H1 (cell line): Measurements from ENCODE around the gene CPNE4. TPM values are rescaled to one million over a fixed set of nuclear protein-coding genes. Genes with fewer than 3 reads are reported as not detected.

Experiments
- ATF2 ChIP-seq: IDR thresholded peaks from 2 replicates; pipeline ENCODE4 v1.6.1; 2012; ENCODE audit warnings: low read length, inconsistent platforms
- CBX5 ChIP-seq: fragments of 300-800, 300-1000 bp; sonication (generic); IDR thresholded peaks from 2 replicates; pipeline ENCODE4 v1.7.1; 2016; ENCODE audit warnings: antibody characterized with exemption, low read length, low read depth
- MAFK ChIP-seq: IDR thresholded peaks from 2 replicates; pipeline ENCODE4 v1.6.1; 2012; ENCODE audit warnings: low read depth, mild to moderate bottlenecking, improper control_type of control experiment, low read length
- PHF8 ChIP-seq: fragments of 200-600 bp; sonication (generic); conservative IDR thresholded peaks from 2 replicates; pipeline ENCODE4 v1.7.1; 2012; ENCODE audit warnings: low read depth, mild to moderate bottlenecking, inconsistent platforms, low read length, moderate library complexity
- POLR2AphosphoS5 ChIP-seq: IDR thresholded peaks from 2 replicates; pipeline ENCODE4 v1.6.1; 2011; ENCODE audit warnings: low read depth, low read length
- SP1 ChIP-seq: IDR thresholded peaks from 2 replicates; pipeline ENCODE4 v1.6.1; 2011; ENCODE audit warnings: low read depth, low read length
- SUZ12 ChIP-seq: fragments of 200-600 bp; sonication (generic); IDR thresholded peaks from 2 replicates; pipeline ENCODE4 v1.6.1; 2012; ENCODE audit warnings: mild to moderate bottlenecking, inconsistent platforms, low read length, moderate library complexity, mixed read lengths
- polyA plus RNA-seq, 7 experiments: library from polyadenylated mRNA; depleted of rRNA in 3 of 7; stranded (reverse) in 5 of 7; unstranded in 2 of 7; fragments of >200 nt in 5 of 7; fragments of 200-250 nt in 2 of 7; gene quantifications; 1 replicate in 5 of 7; 2 replicates in 1 of 7; 4 replicates in 1 of 7; pipeline versions ENCODE4 v1.2.1 to v1.2.3, GENCODE V29; 2011 to 2013; ENCODE audit warnings: missing spikeins in 2 of 7, mixed read lengths in 2 of 7
- total RNA-seq: library from RNA; stranded (reverse); fragmentation: NEBNext Ultra II Directional; extraction: Animal tissue kit (Norgen Biotek cat#: 25700); gene quantifications from 2 replicates; pipeline ENCODE4 v1.2.1, GENCODE V29; 2021
- TF ChIP-seq, protein P1 (sequence below): IDR thresholded peaks from 2 replicates; pipeline ENCODE4 v1.6.1; 2011; ENCODE audit warnings: low read depth, mild to moderate bottlenecking, low read length; ENCODE audit not compliant: insufficient read depth

CPNE4 gene
- total and polyA plus RNA-seq, 2 of the 8 experiments (the other 6 are each of a cell fraction or from before 2014, with no cell fraction given), result 0.82 to 3.8 TPM

DNA sequence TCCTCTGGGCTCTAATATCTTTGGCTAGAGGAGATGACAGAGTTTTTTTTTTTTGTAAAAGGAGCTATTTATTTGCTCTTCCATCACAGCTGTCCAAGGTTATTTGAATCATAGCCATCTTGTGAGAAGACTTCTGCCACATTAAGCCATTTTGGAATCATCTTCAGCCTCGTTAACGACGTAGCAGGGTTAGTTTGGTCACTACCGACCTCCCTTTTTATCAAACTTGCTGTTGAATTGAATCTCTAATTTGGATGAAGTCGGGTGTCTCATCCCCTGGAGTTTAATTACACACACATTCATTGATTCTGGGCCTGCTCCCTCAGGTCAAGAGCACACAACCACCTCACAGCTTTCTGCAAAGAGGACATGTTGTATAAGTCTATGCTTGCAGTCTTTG, 238.7 kb downstream of the CPNE4 start (continued):
- TF ChIP-seq POLR2AphosphoS5 (no peak), MAFK (no peak), SUZ12 (no peak), CBX5 (no peak), SP1 (no peak), ATF2 (no peak), PHF8 (no peak)
- TF ChIP-seq, protein P1, sequence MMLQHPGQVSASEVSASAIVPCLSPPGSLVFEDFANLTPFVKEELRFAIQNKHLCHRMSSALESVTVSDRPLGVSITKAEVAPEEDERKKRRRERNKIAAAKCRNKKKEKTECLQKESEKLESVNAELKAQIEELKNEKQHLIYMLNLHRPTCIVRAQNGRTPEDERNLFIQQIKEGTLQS, result no peak
